Activated T-cell treated with anti-CD3 and anti-CD28 coated beads for 48 hours (primary cell): ENCODE results near the gene SNX22.

Experiments used
- DNase-seq: peaks from one replicate; pipeline ENCODE4 v3.0.0-alpha.2; 2020; ENCODE audit warnings: low read depth

The SNX22 gene

DNA sequence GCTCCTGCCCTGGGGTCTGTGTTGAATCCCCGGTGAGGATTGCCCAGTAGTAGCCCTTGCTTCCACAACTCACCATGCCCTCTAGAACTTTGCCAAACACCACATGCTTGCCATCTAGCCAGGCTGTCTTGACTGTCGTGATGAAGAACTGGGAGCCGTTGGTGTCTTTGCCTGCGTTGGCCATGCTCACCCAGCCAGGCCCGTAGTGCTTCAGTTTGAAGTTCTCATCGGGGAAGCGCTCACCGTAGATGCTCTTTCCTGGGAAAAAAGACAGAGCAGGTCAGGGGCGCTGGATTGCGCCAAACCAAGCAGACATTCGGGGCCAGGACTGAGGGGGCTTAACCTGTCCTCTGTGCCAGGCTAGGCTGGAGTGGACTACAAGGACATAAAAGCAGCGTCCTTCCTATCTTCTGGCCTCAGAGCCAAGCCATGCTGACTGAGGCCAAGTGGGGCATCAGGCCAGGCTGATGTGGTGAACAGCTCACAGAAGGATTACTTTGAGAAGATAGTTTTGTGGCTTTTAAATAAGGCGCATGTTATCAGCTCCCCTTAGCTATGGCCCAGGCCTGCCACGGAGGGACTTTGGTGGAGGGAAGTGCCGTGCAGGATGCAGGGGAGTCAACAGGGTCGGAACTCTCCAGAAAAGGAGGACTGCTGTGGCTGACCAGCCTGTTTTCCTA lies 5.3 kb downstream of the SNX22 start:
- no peak for DNase-seq

DNA sequence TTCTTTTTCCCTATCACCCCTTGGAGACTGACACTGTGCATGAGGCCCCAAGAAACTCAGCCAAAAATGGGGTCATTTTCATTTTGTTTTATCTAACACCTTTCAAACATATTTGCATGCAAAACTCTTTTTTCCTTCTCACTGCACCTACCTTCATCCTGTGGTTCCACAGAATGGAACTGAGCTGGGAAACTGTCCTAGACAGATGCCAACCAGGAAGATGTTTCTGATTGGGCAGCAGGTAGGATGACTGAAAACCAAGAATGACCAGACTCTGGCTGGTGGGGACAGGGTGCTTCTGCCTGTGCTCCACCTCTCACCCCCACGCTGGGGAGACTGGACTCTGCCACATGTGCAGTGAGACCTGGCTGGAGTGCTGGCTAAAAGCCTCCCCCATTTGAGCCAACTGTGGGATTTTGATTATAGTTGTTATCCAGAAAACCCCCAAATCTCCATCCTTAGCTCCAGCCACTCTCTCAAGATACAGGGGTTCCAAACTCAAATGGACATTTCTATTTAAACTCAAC lies 6.1 kb downstream of the SNX22 start:
- no peak for DNase-seq

- no peak for DNase-seq
Measured at GRCh38 chr15:64158363-64159134, 7.0 kb downstream of the SNX22 start.

GRCh38 chr15:64161688-64162477 lies 10.4 kb downstream of the SNX22 start:
- no peak for DNase-seq

GRCh38 chr15:64162478-64162868 lies 10.9 kb downstream of the SNX22 start:
- DNase-seq: no peak

DNA sequence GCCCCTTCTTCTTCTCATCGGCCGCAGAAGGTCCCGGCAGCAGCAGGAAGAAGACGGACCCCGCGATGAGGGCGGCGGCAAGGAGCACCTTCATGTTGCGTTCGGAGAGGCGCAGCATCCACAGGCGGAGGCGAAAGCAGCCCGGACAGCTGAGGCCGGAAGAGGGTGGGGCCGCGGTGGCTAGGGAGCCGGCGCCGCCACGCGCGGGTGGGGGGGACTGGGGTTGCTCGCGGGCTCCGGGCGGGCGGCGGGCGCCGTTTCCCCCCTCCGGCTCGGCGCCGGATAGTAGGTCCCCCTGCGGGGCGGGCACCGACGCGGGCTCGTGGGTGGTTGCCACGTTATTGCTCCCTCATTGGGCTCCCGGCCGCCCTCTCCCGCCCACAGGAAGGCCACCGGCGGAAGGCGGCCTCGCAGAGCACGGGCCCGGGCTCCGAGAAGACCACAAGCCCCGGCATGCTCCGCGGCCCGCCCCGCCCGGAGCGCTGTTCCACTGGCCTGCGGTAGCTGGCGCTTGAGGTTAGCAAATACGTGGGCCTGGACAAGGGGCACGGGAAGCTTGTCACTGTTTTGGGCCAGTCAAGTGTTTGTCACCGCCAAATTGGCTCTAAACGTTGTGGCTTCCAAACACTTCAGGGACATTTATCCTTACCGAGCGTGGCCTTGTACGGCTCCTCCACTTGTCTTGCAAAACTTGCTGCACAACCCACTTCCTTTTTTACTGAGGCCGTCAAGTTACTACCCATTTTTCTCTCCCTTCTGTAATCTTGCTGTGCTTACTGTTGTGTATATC lies 11.5 kb downstream of the SNX22 start, which contains the start of gene PPIB:
TSS of gene PPIB (minus strand) at position 154 of the 790 bp plus-strand sequence. CDS start at position 118, 36 bp downstream.
- peak; percentile 98 for DNase-seq

- DNase-seq: no peak
Measured at GRCh38 chr15:64163659-64164362, 12.3 kb downstream of the SNX22 start.

- DNase-seq: no peak
Measured at GRCh38 chr15:64164436-64164835, 12.9 kb downstream of the SNX22 start.

DNA sequence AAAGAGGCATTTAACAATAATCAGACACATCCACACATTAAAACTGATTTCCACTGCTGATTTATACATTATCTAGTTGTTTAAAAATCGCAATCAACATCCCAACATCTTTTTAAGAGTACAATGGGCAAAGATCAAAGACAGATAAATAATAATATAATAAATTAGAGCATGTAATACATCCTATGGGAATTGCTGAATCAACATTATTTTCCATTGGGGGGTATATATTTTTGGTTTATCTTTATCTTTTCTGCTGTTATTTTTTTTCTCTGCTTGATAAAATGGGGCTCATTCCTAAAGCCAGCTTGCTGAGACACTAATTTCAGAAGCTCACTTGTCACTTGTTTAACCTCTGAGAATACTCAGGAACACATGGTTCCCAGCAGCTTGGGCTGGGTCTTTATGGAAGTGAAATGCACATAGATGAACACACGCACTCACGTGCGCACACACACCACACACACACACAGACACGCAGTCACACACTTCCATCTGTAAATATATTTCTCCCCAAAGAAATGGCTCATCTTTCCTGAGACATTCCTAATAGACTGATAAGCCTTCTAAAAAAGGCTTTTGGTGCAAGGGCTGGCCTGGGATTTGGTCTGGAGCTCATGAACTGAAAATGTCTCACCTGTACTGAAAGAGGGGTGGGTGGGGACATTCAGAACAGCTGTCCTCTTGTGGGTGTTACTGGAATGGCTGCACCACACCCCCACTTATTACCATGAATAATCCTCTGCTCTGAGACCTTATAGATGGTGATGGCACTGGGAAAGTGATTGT lies 14.8 kb downstream of the SNX22 start:
- no peak for DNase-seq

GRCh38 chr15:64180235-64180824 lies 28.8 kb downstream of the SNX22 start:
- DNase-seq: no peak

- DNase-seq: no peak
Measured at GRCh38 chr15:64182859-64183370, 31.4 kb downstream of the SNX22 start.

DNA sequence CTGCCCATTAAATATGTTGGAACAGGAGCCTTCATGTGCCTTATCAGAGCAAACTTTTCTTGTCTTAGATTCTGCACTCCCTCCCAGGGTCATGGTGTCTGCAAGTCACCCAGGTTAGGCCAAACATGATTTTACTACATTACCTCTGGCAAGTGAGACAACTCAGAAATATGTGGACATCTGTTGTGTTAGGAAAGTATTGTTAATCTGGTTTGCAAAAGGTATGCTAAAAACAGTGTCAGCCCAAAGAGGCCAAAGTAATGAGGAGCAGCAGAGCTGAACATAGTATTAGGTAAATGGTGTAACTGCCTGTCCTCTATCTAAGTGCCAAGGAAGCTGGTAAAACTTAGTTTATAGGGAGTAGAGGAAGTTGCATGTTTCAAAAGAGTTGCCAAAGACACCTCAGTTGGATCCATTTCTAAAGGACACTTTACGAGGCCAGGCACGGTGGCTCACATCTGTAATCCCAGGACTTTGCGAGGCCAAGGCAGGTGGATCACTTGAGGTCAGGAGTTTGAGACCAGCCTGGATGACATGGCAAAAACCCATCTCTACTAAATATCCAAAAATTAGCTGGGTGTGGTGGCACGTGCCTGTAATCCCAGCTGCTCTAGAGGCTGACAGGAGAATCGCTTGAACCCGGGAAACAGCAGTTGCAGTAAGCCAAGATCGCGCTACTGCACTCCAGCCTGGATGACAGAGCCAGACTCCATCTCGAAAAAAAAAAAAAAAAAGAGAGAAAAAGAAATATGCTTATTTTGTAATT lies 33.8 kb downstream of the SNX22 start:
- DNase-seq: no peak

DNA sequence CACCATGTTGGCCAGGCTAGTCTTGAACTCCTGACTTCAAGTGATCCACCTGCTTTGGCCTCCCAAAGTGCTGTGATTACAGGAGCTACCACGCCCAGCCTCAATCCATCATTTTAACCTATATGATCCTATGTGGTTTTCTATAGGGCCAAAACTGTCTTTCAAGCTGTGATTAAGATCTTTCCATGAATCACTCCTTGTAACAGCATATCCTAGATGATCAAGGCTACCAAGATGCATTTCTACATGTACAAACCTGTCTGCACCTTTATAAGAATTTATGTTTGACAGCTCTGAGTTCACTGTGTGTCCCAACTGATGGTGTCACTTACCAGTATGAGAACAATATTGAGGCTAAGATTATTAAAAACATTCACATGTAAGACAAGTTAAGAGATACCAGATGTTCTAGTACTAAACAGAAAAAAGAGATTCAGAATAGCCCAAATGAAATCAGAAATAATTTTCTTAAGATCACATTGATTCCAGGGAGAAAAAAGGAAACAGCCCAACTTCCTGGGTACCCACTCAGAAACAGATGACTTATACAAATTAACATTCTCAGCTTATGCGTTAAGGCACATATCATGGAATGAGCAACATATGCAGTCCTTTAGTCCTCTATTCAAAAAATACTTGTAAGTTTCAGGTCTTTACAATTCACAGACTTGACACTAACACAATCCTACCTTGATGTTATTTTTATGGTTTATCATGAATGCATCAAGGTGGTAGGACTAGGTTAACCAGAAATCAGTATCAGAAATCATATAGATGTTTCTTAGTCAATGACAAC lies 36.1 kb downstream of the SNX22 start:
- DNase-seq: no peak

DNA sequence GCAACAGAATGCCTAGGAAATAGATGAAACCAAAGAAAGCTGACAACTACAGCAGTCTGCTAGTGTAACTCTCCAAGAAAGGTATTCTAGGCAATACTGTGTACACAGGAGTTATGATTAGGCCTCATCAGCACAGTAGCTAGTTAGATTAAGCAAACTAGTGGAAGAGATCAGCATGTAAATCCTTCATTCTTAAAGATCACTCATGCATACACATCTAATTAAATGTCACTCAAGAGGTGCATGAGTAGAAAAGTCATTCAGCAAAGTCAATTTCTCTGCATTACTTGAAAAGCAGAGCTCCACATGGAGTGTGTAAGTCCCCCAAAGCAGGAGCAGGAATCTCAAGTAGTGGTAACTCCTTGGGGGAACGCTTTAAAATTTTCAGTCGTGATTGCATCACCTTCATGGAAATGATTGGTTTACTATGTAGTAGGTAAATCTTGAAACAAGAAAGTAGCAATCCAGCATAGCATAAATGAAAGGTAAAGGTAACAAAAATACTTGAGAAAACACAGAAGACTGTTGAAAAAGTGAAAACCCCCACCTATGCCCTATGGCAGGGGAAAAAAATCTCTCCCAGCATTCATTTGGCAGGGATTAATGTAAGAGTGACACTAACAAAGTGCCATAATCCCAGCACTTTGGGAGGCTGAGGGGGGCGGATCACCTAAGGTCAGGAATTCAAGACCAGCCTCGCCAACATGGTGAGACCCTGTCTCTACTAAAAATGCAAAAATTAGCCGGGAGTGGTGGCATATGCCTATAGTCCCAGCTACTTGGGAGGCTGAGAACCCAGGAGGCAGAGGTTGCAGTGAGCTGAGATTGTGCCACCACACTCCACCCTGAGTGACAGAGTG lies 40.7 kb downstream of the SNX22 start:
- DNase-seq: no peak

- DNase-seq: no peak
Measured at GRCh38 chr15:64193971-64194370, 42.4 kb downstream of the SNX22 start.

DNA sequence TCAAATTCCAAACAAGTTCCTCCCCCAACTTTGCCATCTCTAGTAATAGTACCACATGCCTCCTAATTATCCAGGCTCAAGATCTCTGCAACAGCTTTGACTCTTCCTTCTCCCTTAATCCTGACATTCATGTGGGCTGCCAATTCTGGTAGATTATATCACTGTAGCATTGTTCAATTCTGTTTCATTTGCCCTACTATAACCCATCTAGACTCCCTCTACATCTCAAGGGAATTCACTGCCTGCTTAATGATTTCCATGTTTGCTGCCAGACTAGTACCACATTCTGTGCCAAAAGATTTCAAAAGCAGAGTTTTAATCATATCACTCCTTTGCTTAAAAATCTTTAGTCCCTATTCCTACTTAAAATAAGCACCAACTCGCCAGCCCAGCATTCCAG lies 45.9 kb downstream of the SNX22 start:
- DNase-seq: no peak

DNA sequence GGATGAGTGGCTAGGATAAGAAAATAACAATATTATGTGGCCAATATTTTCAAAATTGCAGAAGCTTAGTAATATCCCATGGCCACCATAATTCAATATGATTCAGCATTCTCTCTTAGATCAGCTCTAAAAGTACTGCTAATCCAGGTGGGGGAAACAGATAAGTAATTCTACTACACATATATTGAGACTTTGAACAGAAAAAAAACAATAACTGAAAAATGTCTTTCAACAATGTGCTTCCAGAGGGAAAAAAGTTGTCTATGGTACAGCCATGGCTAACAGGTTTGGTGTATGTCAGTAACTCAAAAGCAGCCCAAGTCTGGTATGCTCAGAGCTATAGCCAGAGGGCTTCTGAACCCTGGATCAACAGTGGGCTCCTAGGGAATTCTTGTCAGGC lies 53.7 kb downstream of the SNX22 start:
- DNase-seq: no peak
